Ishikawa (cell line): ENCODE data around the gene DMD.

Source experiments
- CEBPB ChIP-seq: IDR thresholded peaks from 2 replicates; pipeline ENCODE4 v1.6.1; 2012
- CREB1 ChIP-seq: IDR thresholded peaks from 2 replicates; pipeline ENCODE4 v1.6.1; 2012; ENCODE audit warnings: low read depth
- EGR1 ChIP-seq: IDR thresholded peaks from 2 replicates; pipeline ENCODE4 v1.6.1; 2012
- EP300 ChIP-seq: IDR thresholded peaks from 2 replicates; pipeline ENCODE4 v1.6.1; 2012; ENCODE audit warnings: borderline replicate concordance
- FOXM1 ChIP-seq: IDR thresholded peaks from 2 replicates; pipeline ENCODE4 v1.6.1; 2012; ENCODE audit warnings: low read depth, borderline replicate concordance
- MAX ChIP-seq: IDR thresholded peaks from 2 replicates; pipeline ENCODE4 v1.6.1; 2012
- NFIC ChIP-seq: IDR thresholded peaks from 2 replicates; pipeline ENCODE4 v1.6.1; 2012
- RAD21 ChIP-seq: IDR thresholded peaks from 2 replicates; pipeline ENCODE4 v1.6.1; 2012; ENCODE audit warnings: low read depth
- REST ChIP-seq: IDR thresholded peaks from 2 replicates; pipeline ENCODE4 v1.6.1; 2012; ENCODE audit warnings: low read depth, mild to moderate bottlenecking
- TAF1 ChIP-seq: IDR thresholded peaks from 2 replicates; pipeline ENCODE4 v1.6.1; 2012; ENCODE audit warnings: low read depth, mild to moderate bottlenecking
- TCF12 ChIP-seq: IDR thresholded peaks from 2 replicates; pipeline ENCODE4 v1.6.1; 2012; ENCODE audit warnings: low read depth
- TEAD4 ChIP-seq: IDR thresholded peaks from 2 replicates; pipeline ENCODE4 v1.6.1; 2012
- USF1 ChIP-seq: IDR thresholded peaks from 2 replicates; pipeline ENCODE4 v1.6.1; 2012
- YY1 ChIP-seq: IDR thresholded peaks from 2 replicates; pipeline ENCODE4 v1.6.1; 2012; ENCODE audit warnings: low read depth
- ZBTB7A ChIP-seq: IDR thresholded peaks from 2 replicates; pipeline ENCODE4 v1.6.1; 2012; ENCODE audit warnings: low read depth

DMD gene

GRCh38 chrX:33045882-33046281 lies 165.5 kb downstream of the DMD start:
- TF ChIP-seq ZBTB7A (no peak), MAX (no peak), EGR1 (no peak), YY1 (no peak), RAD21 (no peak), REST (no peak), TAF1 (no peak), NFIC (no peak), CREB1 (no peak), CEBPB (no peak), EP300 (no peak), FOXM1 (no peak), USF1 (no peak), TEAD4 (no peak), TCF12 (no peak)

GRCh38 chrX:33045245-33045644 lies 166.1 kb downstream of the DMD start:
- TF ChIP-seq CREB1 (no peak), FOXM1 (no peak), RAD21 (no peak), CEBPB (no peak), REST (no peak), TEAD4 (no peak), MAX (no peak), YY1 (no peak), EP300 (no peak), TCF12 (no peak), ZBTB7A (no peak), NFIC (no peak), EGR1 (no peak), USF1 (no peak), TAF1 (no peak)

- TF ChIP-seq TCF12: no peak
- TF ChIP-seq FOXM1: no peak
- no peak for TF ChIP-seq USF1
- no peak for TF ChIP-seq ZBTB7A
- TF ChIP-seq TAF1: no peak
- no peak for TF ChIP-seq REST
- no peak for TF ChIP-seq YY1
- TF ChIP-seq EP300: no peak
- no peak for TF ChIP-seq CREB1
- TF ChIP-seq CEBPB: no peak
- no peak for TF ChIP-seq EGR1
- no peak for TF ChIP-seq MAX
- TF ChIP-seq RAD21: no peak
- TF ChIP-seq TEAD4: no peak
- no peak for TF ChIP-seq NFIC
Observed at GRCh38 chrX:33041141-33041540, 170.2 kb downstream of the DMD start.

- TF ChIP-seq TAF1 (no peak), CREB1 (no peak), TCF12 (no peak), CEBPB (no peak), USF1 (no peak), FOXM1 (no peak), YY1 (no peak), EGR1 (no peak), RAD21 (no peak), EP300 (no peak), TEAD4 (no peak), MAX (no peak), REST (no peak), NFIC (no peak), ZBTB7A (no peak)
Observed at GRCh38 chrX:33032700-33033099, 178.6 kb downstream of the DMD start.
